Ovary (tissue), 3 donors: ENCODE results near the gene ANO1.

ENCODE experiments used
- CTCF ChIP-seq, 3 donors: fragments of 450-650 bp in 2 of 3; fragments of 200-600 bp in 1 of 3; IDR thresholded peaks; one replicate each; pipeline versions ENCODE4 v1.5.1 to v1.8.0; 2016 to 2022; ENCODE audit warnings: antibody characterized with exemption in 3 of 3, mild to moderate bottlenecking in 1 of 3
- POLR2A ChIP-seq: fragments of 450-650 bp; IDR thresholded peaks from one replicate; pipeline ENCODE4 v1.6.1; 2017; ENCODE audit warnings: antibody characterized with exemption, mild to moderate bottlenecking, moderate library complexity
- donor health status: DM: no; HTN: no; CAD: no.

DNA sequence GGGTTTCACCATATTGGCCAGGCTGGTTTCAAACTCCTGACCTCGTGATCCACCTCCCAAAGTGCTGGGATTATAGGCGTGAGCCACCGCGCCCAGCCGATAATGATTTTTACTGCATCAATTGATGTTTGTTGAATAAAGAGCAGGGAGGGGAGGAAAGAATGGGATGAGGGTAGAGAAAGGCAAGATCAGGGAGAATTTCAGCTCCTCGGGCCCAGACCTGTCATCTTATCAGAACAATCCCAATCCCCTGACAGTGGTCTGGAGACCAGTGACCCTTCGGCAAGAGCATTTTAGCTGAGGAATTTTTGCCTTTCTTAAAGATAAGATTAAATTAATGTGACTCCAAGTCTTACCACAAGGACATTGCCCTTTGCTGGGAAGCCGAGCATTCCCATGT, 15.0 kb upstream of the ANO1 start:
- no peak for TF ChIP-seq POLR2A
- no peak for TF ChIP-seq CTCF (IDR thresholded peaks at IDR 0.05)
